ENCODE results near the gene ARRDC3.

- no peak for TF ChIP-seq CTCF (conservative IDR thresholded peaks at IDR 0.05; ENCODE audit: low read depth, low read length)
- TF ChIP-seq EZH2 (IDR thresholded peaks at IDR 0.05; ENCODE audit: borderline replicate concordance, low read depth, low read length, poor library complexity, severe bottlenecking) = no peak
Observed at GRCh38 chr5:91345461-91345860, 37.7 kb downstream of the ARRDC3 start.
